Stimulated activated CD8-positive, alpha-beta memory T cell treated with anti-CD3 and anti-CD28 coated beads, Interleukin-15, amount 100 ng/mL, for 1 hour (primary cell): ENCODE measurements around the gene TCF7L2.

Experiments
- DNase-seq: peaks from one replicate; pipeline ENCODE4 v3.0.0-alpha.2; 2020; ENCODE audit warnings: low read depth

Gene TCF7L2

GRCh38 chr10:113023017-113023416, 73.0 kb downstream of the TCF7L2 start:
- DNase-seq: no peak

DNA sequence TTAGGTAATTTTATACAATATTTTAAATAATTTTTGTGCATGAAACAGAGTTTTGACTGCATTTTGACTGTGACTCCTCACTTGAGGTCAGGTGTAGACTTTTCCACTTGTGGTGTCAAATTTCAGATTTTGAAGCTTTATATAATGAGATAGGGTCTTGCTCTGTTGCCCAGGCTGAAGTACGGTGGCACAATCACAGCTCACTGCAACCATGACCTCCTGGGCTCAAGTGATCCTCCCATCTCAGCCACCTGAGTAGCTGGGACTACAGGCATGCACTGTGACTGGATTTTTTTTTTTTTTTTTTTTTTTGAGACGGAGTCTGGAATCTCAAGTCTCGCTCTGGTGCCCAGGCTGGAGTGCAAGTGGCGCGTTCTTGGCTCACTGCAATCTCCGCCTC, 74.9 kb downstream of the TCF7L2 start:
- no peak for DNase-seq

DNA sequence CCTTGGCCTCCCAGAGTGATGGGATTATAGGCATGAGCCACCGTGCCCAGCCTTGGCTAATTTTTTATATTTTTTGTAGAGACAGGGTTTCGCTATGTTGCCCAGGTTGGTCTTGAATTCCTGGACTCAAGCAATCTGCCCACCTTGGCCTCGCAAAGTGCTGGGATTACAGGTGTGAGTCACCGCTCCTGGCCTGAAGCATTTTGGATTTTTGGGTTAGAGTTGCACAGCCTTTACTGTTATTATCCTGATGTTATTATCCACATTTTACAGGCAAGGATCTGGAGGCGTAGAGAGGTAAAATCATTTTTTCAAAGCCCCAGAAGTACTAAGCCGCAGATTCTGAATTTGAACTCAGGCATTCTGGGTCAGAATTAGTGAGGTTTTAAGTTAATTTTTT, 75.4 kb downstream of the TCF7L2 start:
- DNase-seq: no peak

DNA sequence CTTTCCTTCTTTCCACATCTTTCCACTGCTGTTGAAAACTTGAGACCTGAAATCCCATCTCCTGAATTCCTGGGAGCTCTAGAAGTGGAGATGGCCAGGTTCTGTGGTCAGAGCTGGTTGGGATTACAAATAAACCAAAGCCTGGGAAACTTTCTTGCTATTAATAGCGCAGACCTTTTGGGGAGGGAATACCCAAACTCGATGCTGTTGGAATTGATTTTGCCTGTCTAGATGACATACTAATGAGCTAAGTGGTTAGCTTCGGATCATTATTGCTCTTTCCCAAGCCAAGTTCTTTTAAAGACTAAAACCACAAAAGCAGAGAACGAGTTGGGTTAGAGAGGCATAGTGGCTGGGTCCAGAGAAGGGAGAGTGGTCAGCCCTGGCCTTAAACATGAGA, 76.6 kb downstream of the TCF7L2 start:
- DNase-seq: no peak

DNA sequence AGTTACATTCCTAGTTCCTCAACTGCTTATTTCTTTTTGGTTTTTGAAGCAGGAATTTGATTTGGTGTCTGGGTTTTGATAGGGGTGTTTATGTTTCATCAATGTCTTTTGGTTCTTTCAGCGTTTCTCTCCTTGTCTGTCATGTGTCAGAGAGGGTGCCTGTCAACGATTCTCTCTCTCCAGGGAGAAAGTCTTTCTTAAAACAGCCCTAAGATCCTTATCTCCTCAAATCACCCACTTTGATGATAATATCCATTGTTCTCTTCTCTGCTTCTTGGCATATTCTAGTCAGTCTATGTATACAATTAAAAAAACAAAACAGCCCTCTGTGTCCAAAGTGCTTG, 77.2 kb downstream of the TCF7L2 start:
- DNase-seq: no peak

GRCh38 chr10:113027574-113028455, 77.8 kb downstream of the TCF7L2 start:
- DNase-seq: no peak

DNA sequence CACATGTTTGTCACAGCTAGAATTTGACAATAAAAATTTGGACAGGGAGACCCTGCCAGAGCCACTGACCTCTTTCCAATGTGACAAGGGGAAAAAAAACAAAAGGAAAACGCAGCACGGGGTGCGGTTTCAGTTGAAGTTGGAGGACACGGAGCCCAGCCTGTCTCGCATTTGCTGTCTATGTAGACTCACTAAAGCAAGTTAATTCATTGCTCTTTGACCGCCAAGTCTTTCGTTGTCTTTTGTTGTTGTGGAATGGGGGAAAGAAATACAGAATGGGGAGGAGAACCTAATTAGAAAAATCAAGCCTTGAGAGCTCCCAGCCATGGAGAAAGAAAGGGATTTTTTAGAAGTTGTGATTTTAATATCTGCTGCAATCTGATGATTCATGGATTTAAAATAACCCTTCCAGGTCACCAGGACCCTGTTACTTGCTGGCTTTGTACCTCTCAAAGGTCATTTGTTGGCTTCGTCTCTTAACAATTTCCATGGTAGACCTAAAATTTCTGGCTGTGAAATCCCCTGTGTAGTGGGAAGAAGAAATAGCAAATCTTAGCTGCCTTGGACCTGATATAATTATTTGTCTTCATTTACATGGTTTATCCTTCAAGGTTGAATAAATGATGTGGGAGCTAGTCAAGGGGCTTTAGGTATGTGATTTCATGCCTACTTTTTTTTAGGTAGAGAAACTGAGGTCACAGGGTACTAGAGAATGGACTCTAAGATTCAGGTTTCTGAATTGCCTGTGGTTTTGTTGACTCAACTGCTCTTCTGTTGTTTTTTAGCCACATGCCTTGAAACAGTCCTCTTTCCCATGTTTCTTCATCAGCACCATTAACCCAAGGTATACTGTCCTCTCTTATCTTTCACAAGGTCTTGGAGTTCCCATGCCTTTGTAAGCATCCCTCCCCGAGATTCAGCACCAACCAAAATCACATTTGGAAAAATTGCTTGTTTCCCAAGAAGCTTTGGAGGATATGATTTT, 78.7 kb downstream of the TCF7L2 start:
- no peak for DNase-seq

DNA sequence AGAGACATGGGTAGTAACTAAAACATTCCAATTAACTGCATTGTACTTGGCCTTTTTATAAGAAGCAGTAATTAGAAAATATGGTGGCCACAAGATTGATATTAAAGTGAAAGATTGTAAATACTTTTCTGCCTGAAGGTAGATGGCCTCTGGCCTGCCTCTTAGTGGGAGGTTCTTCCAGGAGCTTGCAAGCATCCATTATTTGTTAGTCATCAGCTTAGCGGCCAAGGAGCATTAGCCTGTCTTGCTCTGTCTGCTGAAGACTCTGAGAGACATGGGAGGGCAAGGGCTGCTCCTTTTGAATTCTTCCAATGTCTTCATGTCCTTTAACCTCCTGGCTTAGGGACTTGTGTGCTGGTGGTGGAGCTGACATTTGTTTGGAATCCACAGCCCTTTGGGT, 80.4 kb downstream of the TCF7L2 start:
- no peak for DNase-seq

DNA sequence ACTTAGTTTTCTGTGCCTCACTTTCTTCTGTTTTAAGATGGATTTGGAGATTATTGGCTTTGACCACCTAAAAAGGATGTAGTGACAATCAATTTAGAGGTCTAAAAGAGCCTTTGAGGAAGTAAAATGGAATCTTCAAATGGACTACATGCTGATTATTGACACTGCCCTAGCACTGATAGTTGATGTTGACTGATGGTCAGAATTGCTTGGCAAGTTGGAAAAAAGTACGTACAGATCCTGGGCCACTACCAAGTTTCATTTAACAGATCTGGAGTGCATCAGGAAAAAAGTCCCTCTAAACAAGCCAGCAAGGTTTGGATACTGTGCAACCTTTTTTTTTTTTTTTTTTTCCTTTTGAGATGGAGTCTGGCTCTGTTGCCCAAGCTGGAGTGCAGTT, 81.1 kb downstream of the TCF7L2 start:
- DNase-seq: no peak

GRCh38 chr10:113033991-113034390, 83.9 kb downstream of the TCF7L2 start:
- DNase-seq: no peak

DNA sequence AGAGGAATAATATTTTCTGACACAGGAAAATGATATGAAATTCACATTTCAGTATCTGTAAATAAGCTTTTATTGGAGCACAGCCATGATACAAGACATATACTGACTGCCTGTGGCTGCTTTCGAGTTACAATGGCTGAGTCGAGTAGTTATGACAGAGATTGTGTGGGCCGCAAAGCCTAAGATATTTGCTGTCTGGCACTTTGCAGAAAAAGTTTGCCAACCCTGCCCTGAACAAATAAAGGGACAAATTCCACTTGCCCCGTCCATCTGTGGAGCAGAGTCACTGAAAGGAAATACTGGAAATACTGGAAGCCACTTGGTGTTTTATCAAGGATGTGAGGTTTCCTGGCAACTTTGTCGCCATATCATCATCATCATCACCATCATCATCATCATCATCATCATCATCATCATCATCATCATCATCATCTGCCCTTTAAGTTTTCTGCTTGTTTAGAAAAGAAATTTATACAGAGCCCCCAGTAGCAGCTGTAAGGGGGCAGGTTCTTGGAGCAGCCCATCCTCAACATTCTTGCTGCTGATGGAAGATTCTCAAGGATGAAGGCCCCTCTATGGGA, 85.8 kb downstream of the TCF7L2 start:
- DNase-seq: no peak

GRCh38 chr10:113036619-113037018, 86.6 kb downstream of the TCF7L2 start:
- no peak for DNase-seq

DNA sequence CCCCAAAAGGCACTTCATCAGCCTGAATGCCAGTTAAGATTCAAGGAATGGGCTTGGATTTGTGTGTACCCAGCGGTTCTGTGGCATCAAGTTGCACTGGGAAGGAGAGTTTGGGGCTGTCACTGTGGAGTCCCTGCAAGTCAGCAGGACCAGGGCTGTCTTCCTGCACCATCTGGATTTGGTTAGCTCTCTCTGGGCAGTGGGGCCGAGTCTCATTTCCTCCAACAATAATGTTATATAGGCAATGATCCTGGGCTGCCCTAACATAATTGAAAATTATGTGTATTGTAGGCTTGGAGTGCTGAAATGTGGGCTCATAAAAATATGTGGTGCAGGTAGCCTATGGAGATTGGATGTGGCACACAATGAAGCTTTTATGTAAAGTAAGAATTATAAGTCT, 87.2 kb downstream of the TCF7L2 start:
- no peak for DNase-seq

DNA sequence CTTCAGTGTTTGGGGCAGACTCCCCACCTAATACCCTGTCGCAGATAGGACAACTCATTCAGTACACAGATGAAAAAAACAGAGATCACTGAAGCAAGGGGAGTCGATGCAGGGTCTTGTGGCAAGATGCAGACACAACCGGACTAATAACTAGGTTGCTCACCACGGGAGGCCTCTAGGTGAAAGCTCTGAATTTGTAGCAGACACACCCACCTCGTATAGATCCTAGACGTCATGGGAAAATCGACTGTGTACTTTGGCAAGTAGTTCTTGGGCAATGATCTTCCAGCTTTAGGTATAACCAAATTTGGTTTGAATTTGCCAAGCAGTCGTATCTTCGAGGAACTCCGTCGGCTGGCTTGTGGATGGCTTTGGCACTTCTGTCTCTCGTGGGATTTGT, 88.1 kb downstream of the TCF7L2 start:
- DNase-seq: no peak

GRCh38 chr10:113038985-113039384, 88.9 kb downstream of the TCF7L2 start:
- no peak for DNase-seq

DNA sequence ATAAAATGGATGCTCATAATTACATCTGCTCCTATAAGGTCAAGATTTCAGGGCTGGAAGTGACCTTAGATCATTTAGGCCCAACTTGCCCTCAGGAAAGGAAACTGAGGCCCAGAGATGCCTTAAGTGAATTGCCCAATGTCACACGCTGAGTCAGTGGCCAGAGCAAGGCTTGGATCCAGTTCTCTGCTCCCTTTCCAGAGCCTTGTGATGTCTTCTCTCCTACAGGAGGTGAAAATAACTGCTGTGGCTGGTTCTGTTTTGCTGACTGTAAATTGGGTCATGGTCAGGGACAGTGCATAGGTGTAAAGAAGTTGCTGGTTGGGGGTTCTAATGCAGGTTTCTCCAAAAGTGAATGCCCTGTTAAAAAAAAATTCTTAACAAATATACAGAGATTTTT, 91.3 kb downstream of the TCF7L2 start:
- no peak for DNase-seq

GRCh38 chr10:113041841-113042750, 92.0 kb downstream of the TCF7L2 start:
- no peak for DNase-seq

- DNase-seq: no peak
Measured at GRCh38 chr10:113042868-113043267, 92.8 kb downstream of the TCF7L2 start.

- DNase-seq: no peak
Measured at GRCh38 chr10:113044016-113044755, 94.1 kb downstream of the TCF7L2 start.

GRCh38 chr10:113045147-113046055, 95.4 kb downstream of the TCF7L2 start:
- no peak for DNase-seq
